ENCODE data around the gene FAR2.

DNA sequence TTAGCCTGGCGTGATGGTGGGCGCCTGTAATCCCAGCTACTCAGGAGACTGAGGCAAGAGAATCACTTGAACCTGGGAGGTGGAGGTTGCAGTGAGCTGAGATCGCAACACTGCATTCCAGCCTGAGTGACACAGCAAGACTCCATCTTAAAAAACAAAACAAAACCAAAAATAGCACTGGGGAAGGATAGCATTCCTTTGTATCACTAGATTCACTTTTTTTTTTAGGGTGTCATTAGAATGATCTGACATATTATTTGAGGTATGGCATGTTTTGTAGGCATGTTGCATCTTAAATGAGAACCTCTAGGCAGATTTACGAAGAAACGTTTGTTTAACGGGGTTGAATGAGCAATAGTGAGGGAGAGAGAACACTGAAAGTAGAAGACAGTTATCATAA, 16.8 kb upstream of the FAR2 start:
- TF ChIP-seq POLR2A (IDR thresholded peaks at IDR 0.05) = no peak
- TF ChIP-seq, protein P1, sequence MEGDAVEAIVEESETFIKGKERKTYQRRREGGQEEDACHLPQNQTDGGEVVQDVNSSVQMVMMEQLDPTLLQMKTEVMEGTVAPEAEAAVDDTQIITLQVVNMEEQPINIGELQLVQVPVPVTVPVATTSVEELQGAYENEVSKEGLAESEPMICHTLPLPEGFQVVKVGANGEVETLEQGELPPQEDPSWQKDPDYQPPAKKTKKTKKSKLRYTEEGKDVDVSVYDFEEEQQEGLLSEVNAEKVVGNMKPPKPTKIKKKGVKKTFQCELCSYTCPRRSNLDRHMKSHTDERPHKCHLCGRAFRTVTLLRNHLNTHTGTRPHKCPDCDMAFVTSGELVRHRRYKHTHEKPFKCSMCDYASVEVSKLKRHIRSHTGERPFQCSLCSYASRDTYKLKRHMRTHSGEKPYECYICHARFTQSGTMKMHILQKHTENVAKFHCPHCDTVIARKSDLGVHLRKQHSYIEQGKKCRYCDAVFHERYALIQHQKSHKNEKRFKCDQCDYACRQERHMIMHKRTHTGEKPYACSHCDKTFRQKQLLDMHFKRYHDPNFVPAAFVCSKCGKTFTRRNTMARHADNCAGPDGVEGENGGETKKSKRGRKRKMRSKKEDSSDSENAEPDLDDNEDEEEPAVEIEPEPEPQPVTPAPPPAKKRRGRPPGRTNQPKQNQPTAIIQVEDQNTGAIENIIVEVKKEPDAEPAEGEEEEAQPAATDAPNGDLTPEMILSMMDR (IDR thresholded peaks at IDR 0.05) = no peak
